HK-2 (cell line): ENCODE results near the gene KCTD3.

Experiments used
- DNase-seq: peaks from one replicate; pipeline ENCODE4 v3.0.0-alpha.2; 2018; ENCODE audit not compliant: unreplicated experiment

KCTD3 gene

GRCh38 chr1:215566556-215567490, at the start of gene KCTD3:
Gene KCTD3 (plus strand): TSS chr1:215567304. CDS start chr1:215567686, 382 bp downstream.
- peak; percentile 89 for DNase-seq

- DNase-seq: no peak
Measured at GRCh38 chr1:215517441-215517891, 49.6 kb upstream of the KCTD3 start.

DNA sequence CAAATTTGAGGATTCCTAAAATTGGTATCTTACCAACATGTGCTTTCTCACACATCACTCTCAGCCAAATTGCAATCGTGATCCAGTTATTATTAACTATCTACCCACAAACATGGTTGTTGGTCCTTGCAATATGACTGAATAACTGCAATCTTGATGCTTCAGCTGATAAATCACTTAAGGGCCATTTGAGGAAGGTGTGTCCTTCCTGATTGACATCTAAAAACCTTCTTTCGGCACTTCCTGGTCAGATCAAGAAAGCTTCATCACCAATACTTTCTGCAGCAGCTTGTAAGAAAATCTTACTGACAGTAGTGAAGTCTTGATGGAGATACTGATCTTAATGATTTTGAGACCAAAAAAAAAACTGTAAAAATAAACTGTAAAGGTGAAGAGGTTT, 48.5 kb upstream of the KCTD3 start:
- no peak for DNase-seq

DNA sequence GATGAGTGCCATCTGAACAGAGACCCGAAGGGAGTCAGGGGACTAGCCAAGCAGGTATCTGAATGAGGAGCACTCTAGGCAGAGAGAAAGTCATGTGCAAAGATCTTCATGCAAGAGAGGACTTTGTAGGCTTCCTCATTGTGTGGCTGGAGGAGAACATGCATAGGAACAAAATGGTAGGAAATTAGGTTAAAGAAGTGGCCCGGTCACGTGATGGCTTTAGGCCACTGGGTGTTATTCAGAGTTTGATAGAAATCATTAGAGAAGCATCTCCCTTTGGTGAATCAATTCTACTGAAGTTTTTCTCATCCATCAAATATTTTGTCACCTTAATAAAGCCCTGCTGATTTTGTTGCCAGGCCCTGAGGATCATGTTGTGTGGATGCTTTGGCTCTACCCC, 45.8 kb upstream of the KCTD3 start:
- no peak for DNase-seq

- DNase-seq: no peak
Measured at GRCh38 chr1:215523128-215523861, 43.8 kb upstream of the KCTD3 start.

GRCh38 chr1:215523906-215524305, 43.2 kb upstream of the KCTD3 start:
- DNase-seq: no peak

DNA sequence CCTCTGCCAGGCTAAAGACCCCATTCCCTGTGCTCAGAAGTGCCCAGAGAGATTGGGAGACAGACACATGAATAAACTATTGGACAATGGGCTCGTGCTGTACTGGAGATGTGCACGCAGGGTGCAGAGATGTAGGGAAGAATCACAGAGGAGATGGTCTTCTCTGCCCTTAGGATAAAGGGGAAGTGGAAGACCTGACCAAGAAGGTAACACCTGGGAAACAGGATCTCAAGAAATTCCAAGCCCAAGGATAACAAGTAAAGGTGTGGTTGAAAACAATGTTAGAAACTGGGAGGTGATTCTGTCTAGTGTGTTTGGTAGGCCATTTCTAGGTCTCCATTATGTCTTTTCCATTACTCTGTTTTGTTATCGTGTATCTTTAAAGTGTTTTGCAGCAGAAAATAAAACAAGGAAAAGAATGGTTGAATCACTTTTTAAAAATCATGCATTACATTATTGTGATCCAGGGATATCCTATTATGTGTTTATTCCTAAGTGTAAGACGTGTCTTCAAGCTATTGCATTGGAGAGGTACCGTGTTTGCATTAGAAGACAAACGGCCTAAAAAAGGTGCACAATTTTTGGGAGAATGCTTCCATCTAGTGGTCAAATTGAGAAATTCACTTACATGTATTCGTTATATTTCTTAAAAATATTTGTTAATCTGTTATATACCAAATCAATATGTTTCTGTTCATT, 40.8 kb upstream of the KCTD3 start:
- no peak for DNase-seq

GRCh38 chr1:215526846-215527151, 40.3 kb upstream of the KCTD3 start:
- no peak for DNase-seq

DNA sequence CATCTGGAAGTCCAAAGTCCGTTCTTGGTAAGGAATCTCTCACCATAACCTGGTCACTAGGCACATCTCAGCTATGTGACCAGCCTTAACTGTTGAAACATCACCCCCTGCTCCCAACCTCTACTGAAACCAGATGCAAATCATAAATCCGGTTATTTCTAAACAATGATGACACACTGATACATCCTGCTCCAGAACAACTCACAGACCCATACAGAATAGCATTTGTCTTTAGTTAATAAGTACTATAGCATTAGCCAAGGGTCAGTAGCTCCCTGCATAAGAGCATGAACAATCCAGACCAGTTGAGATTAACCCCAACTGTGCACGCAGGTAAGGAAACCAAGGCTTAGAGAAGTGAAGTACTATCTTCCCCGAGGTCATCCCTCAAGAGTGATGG, 38.0 kb upstream of the KCTD3 start:
- DNase-seq: peak; percentile 8

DNA sequence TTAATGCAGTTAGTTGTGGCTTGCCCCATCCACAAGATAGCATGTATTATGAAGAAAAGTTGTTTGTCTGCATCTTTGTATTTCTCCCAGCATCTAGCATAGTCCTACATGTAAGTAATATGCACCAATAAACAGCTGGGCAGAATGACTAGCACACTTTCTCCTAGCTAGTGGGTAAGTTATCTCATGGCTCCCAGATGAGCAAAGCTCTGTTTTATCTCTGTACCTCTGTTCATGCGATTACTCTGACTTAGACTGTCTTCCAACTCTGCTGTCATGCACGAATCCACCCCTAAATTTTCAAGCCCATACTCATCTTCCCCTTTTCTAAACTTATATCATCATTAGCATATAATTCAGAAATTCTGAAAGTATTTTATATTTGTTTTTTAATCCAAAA, 37.5 kb upstream of the KCTD3 start:
- no peak for DNase-seq

DNA sequence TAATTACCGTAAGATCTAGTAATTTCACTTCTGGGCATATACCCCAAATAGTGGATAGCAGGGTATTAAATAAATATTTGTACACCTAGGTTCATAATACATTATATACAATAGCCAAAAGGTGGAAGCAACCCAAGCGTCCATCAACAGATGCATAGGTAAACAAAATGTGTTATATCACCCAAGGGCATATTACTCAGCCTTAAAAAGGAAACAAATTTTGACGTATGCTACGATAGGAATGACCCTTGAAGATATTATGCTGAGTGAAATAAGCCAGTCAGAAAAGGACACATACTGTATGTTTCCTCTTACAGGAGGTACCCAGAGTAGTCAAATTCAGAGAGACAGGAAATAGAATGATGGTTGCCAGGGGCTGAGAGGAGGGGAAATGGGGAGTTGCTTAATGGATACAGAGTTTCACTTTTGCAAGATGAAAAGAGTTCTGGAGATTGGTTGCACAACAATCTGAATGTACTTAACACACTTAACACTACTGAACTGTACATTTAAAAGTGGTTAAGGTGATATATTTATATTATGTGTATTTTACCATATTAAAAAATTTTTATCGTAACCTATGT, 36.6 kb upstream of the KCTD3 start:
- DNase-seq: no peak

DNA sequence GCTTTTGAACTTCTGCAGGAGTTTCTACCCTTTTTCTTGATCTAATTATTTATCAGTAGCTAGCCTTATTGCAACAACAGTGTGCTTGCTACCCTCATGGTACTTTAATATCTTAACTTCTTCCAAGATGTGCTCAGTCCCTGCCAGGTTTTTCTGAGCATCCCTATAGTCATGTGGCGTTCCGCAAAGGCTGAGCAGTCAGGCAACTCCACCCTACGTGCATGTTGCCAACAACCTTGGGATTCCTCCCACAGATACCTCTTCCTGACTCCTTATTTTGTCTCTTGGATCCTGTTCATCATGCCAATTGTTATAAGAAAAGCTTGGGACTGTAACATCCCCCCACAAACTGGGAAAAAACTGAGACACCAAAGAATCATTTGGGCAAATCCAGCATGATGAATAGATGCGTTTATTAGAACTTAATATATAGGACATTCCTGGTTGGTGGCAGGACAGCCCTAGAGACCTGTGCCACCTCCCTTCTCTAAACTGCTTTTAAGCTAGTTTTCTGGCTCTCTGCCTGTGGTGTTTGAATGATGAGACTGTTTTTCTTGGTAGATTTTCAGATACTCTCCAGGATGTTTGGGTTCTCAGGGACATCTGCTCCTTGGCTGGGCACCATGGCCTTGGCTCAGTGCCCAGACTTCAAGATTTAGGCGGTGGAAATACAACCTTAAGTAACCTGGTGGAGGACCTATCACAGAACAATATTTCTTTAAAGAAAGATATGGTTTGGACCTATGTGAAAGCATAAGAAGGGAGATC, 27.1 kb upstream of the KCTD3 start:
- DNase-seq: no peak

- DNase-seq: no peak
Measured at GRCh38 chr1:215542301-215542700, 24.8 kb upstream of the KCTD3 start.

DNA sequence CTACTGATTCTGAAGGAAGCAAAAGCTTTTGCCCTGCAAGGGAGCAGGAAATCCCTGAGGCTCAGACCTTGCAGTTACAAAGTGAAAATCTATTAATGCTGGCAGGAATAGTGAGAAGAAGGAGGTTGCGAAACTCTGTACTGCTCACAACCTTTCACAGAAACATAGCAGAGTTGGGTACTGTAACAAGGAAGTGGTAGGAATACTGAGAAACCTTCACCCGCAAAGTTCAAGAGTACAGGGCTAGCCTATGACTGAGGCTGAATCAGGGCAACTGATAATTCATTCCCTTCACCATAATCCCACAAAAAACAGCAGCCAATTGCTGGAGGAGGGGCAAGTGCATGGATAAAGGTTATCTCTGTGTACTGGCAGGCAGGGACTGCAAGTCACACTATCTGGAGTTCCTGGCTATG, 23.9 kb upstream of the KCTD3 start:
- DNase-seq: no peak

- DNase-seq: no peak
Measured at GRCh38 chr1:215543806-215544205, 23.3 kb upstream of the KCTD3 start.

DNA sequence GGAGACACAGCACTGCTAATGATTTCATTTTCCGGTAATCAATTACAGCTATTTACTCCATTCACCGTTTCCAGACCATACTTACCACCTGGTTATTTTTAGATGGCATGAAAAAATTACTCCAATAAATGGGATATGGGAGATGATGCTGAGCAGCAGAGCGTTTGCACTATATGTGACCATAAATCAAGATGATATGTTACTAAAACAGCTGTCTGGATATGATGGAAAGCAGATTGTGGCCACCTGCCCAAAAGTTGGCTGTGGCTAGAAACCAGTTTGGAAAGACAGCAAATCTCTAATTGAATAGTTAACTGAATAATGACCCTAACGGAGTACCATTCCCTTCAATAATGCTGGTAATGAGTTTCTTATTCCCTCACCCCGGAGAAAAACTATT, 22.5 kb upstream of the KCTD3 start:
- DNase-seq: no peak

DNA sequence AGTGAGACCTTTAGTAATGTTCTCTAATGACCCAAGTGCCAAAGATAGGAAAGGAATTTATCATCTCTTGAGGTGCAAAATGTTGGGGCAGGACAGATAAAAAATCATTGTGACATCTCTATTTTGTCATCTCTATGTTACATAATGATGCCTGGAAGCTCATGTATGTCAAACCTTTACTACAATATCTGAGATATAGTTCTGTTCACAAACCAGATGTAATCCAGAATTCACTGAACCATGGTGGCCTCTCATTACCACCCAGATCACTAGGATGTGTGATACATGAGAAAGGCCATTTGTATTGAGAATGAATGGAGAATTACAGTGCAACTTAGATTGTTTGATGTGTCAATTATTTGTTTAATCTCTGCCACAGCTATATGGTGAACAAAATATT, 22.0 kb upstream of the KCTD3 start:
- DNase-seq: no peak

DNA sequence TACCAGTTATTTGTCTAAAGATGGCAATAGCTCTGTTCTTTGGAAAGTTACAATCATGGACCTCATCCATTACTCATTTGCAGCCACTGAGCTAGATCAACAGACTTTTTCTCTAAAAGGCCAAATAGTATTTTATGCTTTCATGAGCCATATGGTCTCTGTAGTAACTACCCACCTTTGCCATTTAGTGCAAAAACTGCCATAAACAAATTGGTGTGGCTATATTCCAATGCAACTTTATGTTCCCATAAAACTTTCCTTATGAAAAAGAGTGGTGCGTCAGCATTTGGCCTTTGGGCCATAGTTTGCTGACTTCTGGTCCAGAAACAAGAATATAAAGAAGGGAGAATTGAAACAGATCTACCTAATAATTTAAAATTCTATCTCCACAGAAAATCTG, 20.1 kb upstream of the KCTD3 start:
- no peak for DNase-seq

DNA sequence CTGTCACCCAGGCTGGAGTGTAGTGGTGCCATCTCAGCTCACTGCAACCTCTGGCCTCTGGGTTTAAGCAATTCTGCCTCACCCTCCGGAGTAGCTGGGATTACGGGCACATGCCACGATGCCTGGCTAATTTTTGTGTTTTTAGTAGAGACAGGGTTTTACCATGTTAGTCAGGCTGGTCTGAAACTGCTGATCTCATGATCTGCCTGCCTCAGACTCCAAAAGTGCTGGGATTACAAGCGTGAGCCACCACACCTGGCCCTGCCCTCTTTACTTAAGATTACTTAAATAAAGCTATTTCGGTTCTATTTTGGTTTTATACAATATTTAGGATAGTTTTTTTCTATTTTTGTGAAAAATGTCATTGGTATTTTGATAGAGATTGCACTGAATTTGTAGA, 15.3 kb upstream of the KCTD3 start:
- DNase-seq: no peak

DNA sequence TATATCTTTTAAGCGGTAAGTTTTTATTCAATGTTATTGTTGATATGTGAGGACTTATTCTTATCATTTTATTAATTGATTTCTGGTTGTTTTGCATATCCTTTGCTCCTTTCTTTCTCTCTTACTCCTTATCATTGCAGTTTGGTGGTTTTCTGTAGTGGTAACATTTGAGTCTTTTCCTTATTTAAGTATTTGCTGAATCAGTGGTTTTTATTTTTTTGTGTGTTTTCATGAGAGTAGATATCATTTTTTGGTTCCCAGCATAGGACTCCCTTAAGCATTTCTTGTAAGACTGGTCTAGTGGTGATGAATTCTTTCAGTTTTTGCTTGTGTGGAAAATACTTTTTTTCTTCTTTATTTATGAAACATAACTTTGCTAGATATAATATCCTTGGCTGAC, 12.2 kb upstream of the KCTD3 start:
- DNase-seq: no peak

- no peak for DNase-seq
Measured at GRCh38 chr1:215555531-215555930, 11.6 kb upstream of the KCTD3 start.
